HepG2 (cell line): ENCODE results near the gene TYMP. TPM values are rescaled to one million over a fixed set of nuclear protein-coding genes. Genes with fewer than 3 reads are reported as not detected.

Experiments
- AGO1 ChIP-seq: fragments of 200-400 bp; formaldehyde crosslinking; IDR thresholded peaks from 2 replicates; pipeline ENCODE4 v1.6.1; 2017; ENCODE audit warnings: mild to moderate bottlenecking, low read depth, low read length, moderate library complexity; ENCODE audit not compliant: poor library complexity, severe bottlenecking
- CREB1 ChIP-seq, 2 experiments: fragments of 450-650 bp in 1 of 2; IDR thresholded peaks; 2 replicates each; pipeline ENCODE4 v1.6.1; 2016 to 2017; ENCODE audit warnings: control low read depth in 1 of 2, mild to moderate bottlenecking in 1 of 2, missing compliant biosample characterization in 1 of 2, missing genetic modification characterization in 1 of 2
- MEIS1 ChIP-seq: sonication (generic); formaldehyde crosslinking; IDR thresholded peaks from 2 replicates; pipeline ENCODE4 v1.9.0; 2021; ENCODE audit warnings: mild to moderate bottlenecking, missing genetic modification reagents, moderate library complexity, borderline replicate concordance
- RXRB ChIP-seq: IDR thresholded peaks from 2 replicates; pipeline ENCODE4 v1.6.1; 2016; ENCODE audit warnings: borderline replicate concordance, missing genetic modification reagents, missing compliant biosample characterization
- SNAPC2 ChIP-seq: sonication (generic); formaldehyde crosslinking; IDR thresholded peaks from 2 replicates; pipeline ENCODE4 v1.8.1; 2022; ENCODE audit warnings: mild to moderate bottlenecking, missing genetic modification reagents
- SP140L ChIP-seq: sonication (generic); formaldehyde crosslinking; IDR thresholded peaks from 2 replicates; pipeline ENCODE4 v1.4.0; 2020; ENCODE audit warnings: missing genetic modification reagents, borderline replicate concordance
- STAT5B ChIP-seq: sonication (generic); formaldehyde crosslinking; IDR thresholded peaks from 2 replicates; pipeline ENCODE4 v1.4.0; 2020; ENCODE audit warnings: missing genetic modification reagents
- ZBTB21 ChIP-seq: sonication (generic); formaldehyde crosslinking; IDR thresholded peaks from 2 replicates; pipeline ENCODE4 v1.4.0; 2020; ENCODE audit warnings: missing genetic modification reagents
- ZNF230 ChIP-seq: sonication (generic); formaldehyde crosslinking; IDR thresholded peaks from 2 replicates; pipeline ENCODE4 v1.4.0; 2020; ENCODE audit warnings: mild to moderate bottlenecking, missing genetic modification reagents
- ZNF354B ChIP-seq: sonication (generic); formaldehyde crosslinking; IDR thresholded peaks from 2 replicates; pipeline ENCODE4 v1.8.0; 2022; ENCODE audit warnings: mild to moderate bottlenecking, missing genetic modification reagents
- ZNF510 ChIP-seq: sonication (generic); formaldehyde crosslinking; IDR thresholded peaks from 2 replicates; pipeline ENCODE4 v1.4.0; 2020; ENCODE audit warnings: low read depth, mild to moderate bottlenecking, missing genetic modification reagents
- ZNF616 ChIP-seq: sonication (generic); formaldehyde crosslinking; IDR thresholded peaks from 2 replicates; pipeline ENCODE4 v1.5.0; 2020; ENCODE audit warnings: low read depth, mild to moderate bottlenecking, missing genetic modification reagents
- polyA plus RNA-seq, 8 experiments: library from polyadenylated mRNA; depleted of rRNA in 3 of 8; stranded (reverse) in 7 of 8; unstranded in 1 of 8; fragments of >200 nt; fragmentation: Illumina TruSeq in 4 of 8; extraction: Trizol in 4 of 8; gene quantifications; 2 replicates each; pipeline versions ENCODE4 v1.2.1 to v1.2.3, GENCODE V29; 2011 to 2016; ENCODE audit warnings: low read depth in 4 of 8, missing spikeins in 1 of 8, mixed read lengths in 1 of 8; ENCODE audit not compliant: insufficient read depth in 1 of 8
- total RNA-seq, 5 experiments: library from RNA; depleted of rRNA; stranded (reverse); fragments of >200 nt; fragmentation: Illumina TruSeq; extraction: Trizol; gene quantifications; 2 replicates each; pipeline ENCODE4 v1.2.3, GENCODE V29; 2016; ENCODE audit warnings: low read depth in 1 of 5
- TF ChIP-seq, protein P1 (sequence below): sonication (generic); formaldehyde crosslinking; IDR thresholded peaks from 2 replicates; pipeline ENCODE4 v1.5.0; 2020; ENCODE audit warnings: mild to moderate bottlenecking, missing genetic modification reagents
- TF ChIP-seq, protein P2 (sequence below), 2 experiments: sonication (generic) in 1 of 2; formaldehyde crosslinking in 1 of 2; IDR thresholded peaks; 2 replicates each; pipeline versions ENCODE4 v1.5.1 to v1.6.1; 2011 to 2020; ENCODE audit warnings: borderline replicate concordance in 1 of 2, low read depth in 1 of 2, low read length in 1 of 2, mild to moderate bottlenecking in 1 of 2, missing genetic modification reagents in 1 of 2, moderate library complexity in 1 of 2
- TF ChIP-seq, protein P3 (sequence below): IDR thresholded peaks from 2 replicates; pipeline ENCODE4 v1.6.1; 2016; ENCODE audit warnings: low read depth, borderline replicate concordance
- TF ChIP-seq, protein P4 (sequence below): sonication (generic); formaldehyde crosslinking; IDR thresholded peaks from 2 replicates; pipeline ENCODE4 v1.9.0; 2021; ENCODE audit warnings: mild to moderate bottlenecking, missing genetic modification reagents

TYMP gene
- total and polyA plus RNA-seq, 2 of the 13 experiments (the other 11 are each of a cell fraction or from before 2014, with no cell fraction given): 3.9 to 4.3 TPM

DNA sequence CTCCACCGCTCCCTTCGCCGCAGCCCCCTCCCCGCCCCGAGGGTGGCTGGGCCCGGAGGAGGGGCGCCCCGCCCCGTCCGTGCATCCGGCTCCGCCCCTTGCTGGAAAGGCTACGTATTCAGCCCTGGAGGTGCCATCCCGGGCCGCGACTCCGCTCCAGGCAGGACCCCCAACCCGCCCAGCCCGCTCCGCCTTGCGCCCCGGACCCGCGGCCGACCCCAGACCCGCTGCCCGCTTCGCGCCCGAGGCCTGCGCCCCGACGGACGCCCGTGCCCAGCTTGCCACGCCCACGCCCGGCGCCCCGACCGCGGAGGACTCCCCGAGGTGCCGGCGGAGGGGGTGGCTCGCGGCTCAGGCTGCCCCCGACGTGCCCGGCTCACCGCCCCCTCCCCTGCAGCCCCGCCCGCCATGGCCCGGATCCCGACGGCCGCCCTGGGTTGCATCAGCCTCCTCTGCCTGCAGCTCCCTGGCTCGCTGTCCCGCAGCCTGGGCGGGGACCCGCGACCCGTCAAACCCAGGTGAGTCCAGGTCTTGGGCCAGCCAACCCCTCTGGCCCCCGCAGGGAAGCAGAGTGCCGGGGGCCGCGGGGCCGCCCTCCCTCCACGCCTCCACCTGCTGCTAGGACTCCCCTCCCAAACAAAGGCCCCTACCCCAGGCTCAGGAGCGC, 48.2 kb downstream of the TYMP start, which contains the start of gene ADM2 (continued):
- TF ChIP-seq AGO1 (no peak), CREB1 (IDR thresholded peaks at IDR 0.05) (no peak), CREB1 (CRISPR knock-in tag; IDR thresholded peaks at IDR 0.05) (no peak), ZBTB21 (CRISPR knock-in tag) (no peak), MEIS1 (CRISPR knock-in tag) (no peak), ZNF616 (CRISPR knock-in tag) (no peak), SNAPC2 (CRISPR knock-in tag) (no peak), RXRB (CRISPR knock-in tag) (no peak), ZNF230 (no peak), ZNF354B (CRISPR knock-in tag) (no peak), STAT5B (CRISPR knock-in tag) (no peak), ZNF510 (CRISPR knock-in tag) (no peak), SP140L (no peak)
- TF ChIP-seq, protein P1, sequence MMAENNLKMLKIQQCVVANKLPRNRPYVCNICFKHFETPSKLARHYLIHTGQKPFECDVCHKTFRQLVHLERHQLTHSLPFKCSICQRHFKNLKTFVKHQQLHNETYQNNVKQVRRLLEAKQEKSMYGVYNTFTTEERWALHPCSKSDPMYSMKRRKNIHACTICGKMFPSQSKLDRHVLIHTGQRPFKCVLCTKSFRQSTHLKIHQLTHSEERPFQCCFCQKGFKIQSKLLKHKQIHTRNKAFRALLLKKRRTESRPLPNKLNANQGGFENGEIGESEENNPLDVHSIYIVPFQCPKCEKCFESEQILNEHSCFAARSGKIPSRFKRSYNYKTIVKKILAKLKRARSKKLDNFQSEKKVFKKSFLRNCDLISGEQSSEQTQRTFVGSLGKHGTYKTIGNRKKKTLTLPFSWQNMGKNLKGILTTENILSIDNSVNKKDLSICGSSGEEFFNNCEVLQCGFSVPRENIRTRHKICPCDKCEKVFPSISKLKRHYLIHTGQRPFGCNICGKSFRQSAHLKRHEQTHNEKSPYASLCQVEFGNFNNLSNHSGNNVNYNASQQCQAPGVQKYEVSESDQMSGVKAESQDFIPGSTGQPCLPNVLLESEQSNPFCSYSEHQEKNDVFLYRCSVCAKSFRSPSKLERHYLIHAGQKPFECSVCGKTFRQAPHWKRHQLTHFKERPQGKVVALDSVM (CRISPR knock-in tag): no peak
- TF ChIP-seq, protein P2, sequence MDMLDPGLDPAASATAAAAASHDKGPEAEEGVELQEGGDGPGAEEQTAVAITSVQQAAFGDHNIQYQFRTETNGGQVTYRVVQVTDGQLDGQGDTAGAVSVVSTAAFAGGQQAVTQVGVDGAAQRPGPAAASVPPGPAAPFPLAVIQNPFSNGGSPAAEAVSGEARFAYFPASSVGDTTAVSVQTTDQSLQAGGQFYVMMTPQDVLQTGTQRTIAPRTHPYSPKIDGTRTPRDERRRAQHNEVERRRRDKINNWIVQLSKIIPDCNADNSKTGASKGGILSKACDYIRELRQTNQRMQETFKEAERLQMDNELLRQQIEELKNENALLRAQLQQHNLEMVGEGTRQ (IDR thresholded peaks at IDR 0.05; ENCODE audit: low read depth, low read length): no peak
- TF ChIP-seq, protein P2 (CRISPR knock-in tag; IDR thresholded peaks at IDR 0.05; ENCODE audit: borderline replicate concordance): no peak
- TF ChIP-seq, protein P3, sequence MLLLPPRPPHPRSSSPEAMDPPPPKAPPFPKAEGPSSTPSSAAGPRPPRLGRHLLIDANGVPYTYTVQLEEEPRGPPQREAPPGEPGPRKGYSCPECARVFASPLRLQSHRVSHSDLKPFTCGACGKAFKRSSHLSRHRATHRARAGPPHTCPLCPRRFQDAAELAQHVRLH (CRISPR knock-in tag): no peak
- TF ChIP-seq, protein P4, sequence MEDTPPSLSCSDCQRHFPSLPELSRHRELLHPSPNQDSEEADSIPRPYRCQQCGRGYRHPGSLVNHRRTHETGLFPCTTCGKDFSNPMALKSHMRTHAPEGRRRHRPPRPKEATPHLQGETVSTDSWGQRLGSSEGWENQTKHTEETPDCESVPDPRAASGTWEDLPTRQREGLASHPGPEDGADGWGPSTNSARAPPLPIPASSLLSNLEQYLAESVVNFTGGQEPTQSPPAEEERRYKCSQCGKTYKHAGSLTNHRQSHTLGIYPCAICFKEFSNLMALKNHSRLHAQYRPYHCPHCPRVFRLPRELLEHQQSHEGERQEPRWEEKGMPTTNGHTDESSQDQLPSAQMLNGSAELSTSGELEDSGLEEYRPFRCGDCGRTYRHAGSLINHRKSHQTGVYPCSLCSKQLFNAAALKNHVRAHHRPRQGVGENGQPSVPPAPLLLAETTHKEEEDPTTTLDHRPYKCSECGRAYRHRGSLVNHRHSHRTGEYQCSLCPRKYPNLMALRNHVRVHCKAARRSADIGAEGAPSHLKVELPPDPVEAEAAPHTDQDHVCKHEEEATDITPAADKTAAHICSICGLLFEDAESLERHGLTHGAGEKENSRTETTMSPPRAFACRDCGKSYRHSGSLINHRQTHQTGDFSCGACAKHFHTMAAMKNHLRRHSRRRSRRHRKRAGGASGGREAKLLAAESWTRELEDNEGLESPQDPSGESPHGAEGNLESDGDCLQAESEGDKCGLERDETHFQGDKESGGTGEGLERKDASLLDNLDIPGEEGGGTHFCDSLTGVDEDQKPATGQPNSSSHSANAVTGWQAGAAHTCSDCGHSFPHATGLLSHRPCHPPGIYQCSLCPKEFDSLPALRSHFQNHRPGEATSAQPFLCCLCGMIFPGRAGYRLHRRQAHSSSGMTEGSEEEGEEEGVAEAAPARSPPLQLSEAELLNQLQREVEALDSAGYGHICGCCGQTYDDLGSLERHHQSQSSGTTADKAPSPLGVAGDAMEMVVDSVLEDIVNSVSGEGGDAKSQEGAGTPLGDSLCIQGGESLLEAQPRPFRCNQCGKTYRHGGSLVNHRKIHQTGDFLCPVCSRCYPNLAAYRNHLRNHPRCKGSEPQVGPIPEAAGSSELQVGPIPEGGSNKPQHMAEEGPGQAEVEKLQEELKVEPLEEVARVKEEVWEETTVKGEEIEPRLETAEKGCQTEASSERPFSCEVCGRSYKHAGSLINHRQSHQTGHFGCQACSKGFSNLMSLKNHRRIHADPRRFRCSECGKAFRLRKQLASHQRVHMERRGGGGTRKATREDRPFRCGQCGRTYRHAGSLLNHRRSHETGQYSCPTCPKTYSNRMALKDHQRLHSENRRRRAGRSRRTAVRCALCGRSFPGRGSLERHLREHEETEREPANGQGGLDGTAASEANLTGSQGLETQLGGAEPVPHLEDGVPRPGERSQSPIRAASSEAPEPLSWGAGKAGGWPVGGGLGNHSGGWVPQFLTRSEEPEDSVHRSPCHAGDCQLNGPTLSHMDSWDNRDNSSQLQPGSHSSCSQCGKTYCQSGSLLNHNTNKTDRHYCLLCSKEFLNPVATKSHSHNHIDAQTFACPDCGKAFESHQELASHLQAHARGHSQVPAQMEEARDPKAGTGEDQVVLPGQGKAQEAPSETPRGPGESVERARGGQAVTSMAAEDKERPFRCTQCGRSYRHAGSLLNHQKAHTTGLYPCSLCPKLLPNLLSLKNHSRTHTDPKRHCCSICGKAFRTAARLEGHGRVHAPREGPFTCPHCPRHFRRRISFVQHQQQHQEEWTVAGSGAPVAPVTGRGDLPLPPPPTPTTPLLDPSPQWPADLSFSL (CRISPR knock-in tag): no peak
